Neural cell (in vitro differentiated cells): Measurements from ENCODE around the gene SMTN. TPM values are rescaled to one million over a fixed set of nuclear protein-coding genes. Genes with fewer than 3 reads are reported as not detected.

Experiments
- H2AFZ ChIP-seq: fragments of 200-600, 300-800 bp; sonication (generic), shearing (Covaris generic); 2 replicates; pipeline ENCODE4 v1.6.0; 2014; ENCODE audit warnings: low read depth, mild to moderate bottlenecking, antibody characterized with exemption, low read length, moderate library complexity
- H3F3A ChIP-seq: fragments of 200-600 bp; shearing (Covaris generic); 2 replicates; pipeline ENCODE4 v1.6.1; 2016; ENCODE audit warnings: mild to moderate bottlenecking, moderate library complexity, mixed read lengths, antibody characterized with exemption, low read length; ENCODE audit not compliant: insufficient read depth, poor library complexity, severe bottlenecking
- H3K27ac ChIP-seq: fragments of 200-600, 300-800 bp; sonication (generic), shearing (Covaris generic); 2 replicates; pipeline ENCODE4 v1.5.1; 2014; ENCODE audit warnings: mild to moderate bottlenecking, low read length, moderate library complexity
- H3K27me3 ChIP-seq: fragments of 300-800, 200-600 bp; sonication (generic), shearing (Covaris generic); 2 replicates; pipeline ENCODE4 v1.6.0; 2014; ENCODE audit warnings: mild to moderate bottlenecking, low read depth, low read length, moderate library complexity; ENCODE audit not compliant: insufficient read depth
- H3K36me3 ChIP-seq: fragments of 300-800, 200-600 bp; sonication (generic), shearing (Covaris generic); 2 replicates; pipeline ENCODE4 v1.5.1; 2014; ENCODE audit warnings: mild to moderate bottlenecking, antibody characterized with exemption, low read length, moderate library complexity; ENCODE audit not compliant: insufficient read depth
- H3K4me2 ChIP-seq: fragments of 300-800, 200-600 bp; sonication (generic), shearing (Covaris generic); 2 replicates; pipeline ENCODE4 v1.6.0; 2014; ENCODE audit warnings: mild to moderate bottlenecking, low read length
- H3K4me3 ChIP-seq: fragments of 300-800, 200-600 bp; sonication (generic), shearing (Covaris generic); 2 replicates; pipeline ENCODE4 v1.5.1; 2014; ENCODE audit warnings: mild to moderate bottlenecking, low read length, moderate library complexity
- H3K79me2 ChIP-seq: fragments of 200-600 bp; shearing (Covaris generic); replicated peaks from 2 replicates; pipeline ENCODE4 v1.6.0; 2014; ENCODE audit warnings: mild to moderate bottlenecking, low read length, moderate library complexity; ENCODE audit not compliant: insufficient read depth
- H3K9ac ChIP-seq: fragments of 300-800, 200-600 bp; sonication (generic), shearing (Covaris generic); 2 replicates; pipeline ENCODE4 v1.6.1; 2016; ENCODE audit warnings: mild to moderate bottlenecking, low read length, mixed read lengths
- H3K9me2 ChIP-seq: fragments of 200-600 bp; shearing (Covaris generic); 2 replicates; pipeline ENCODE4 v1.6.1; 2016; ENCODE audit warnings: mild to moderate bottlenecking, low read length, mixed read lengths; ENCODE audit not compliant: insufficient read depth
- H3K9me3 ChIP-seq: fragments of 200-600, 300-800 bp; sonication (generic), shearing (Covaris generic); 2 replicates; pipeline ENCODE4 v1.6.1; 2016; ENCODE audit warnings: mild to moderate bottlenecking, mixed run types, low read length, moderate library complexity, mixed read lengths
- H4K20me1 ChIP-seq: fragments of 200-600 bp; shearing (Covaris generic); 2 replicates; pipeline ENCODE4 v1.6.1; 2016; ENCODE audit warnings: mild to moderate bottlenecking, mixed run types; ENCODE audit not compliant: insufficient read depth
- EP300 ChIP-seq: fragments of 450-650 bp; conservative IDR thresholded peaks from 2 replicates; pipeline ENCODE4 v1.6.1; 2014; ENCODE audit warnings: antibody characterized with exemption, mild to moderate bottlenecking, moderate library complexity; ENCODE audit not compliant: poor library complexity, severe bottlenecking
- EZH2 ChIP-seq: fragments of 200-600, 300-800 bp; shearing (Covaris generic), sonication (generic); IDR thresholded peaks from 2 replicates; pipeline ENCODE4 v1.6.1; 2014; ENCODE audit warnings: antibody characterized with exemption, low read length, borderline replicate concordance, mild to moderate bottlenecking; ENCODE audit not compliant: insufficient read depth, poor library complexity, severe bottlenecking
- MXI1 ChIP-seq: fragments of 450-650 bp; conservative IDR thresholded peaks from 2 replicates; pipeline ENCODE4 v1.6.1; 2014; ENCODE audit warnings: antibody characterized with exemption, mild to moderate bottlenecking; ENCODE audit not compliant: poor library complexity, severe bottlenecking
- POLR2AphosphoS5 ChIP-seq: IDR thresholded peaks from 2 replicates; pipeline ENCODE4 v1.6.1; 2012
- RAD21 ChIP-seq: fragments of 450-650 bp; conservative IDR thresholded peaks from 2 replicates; pipeline ENCODE4 v1.6.1; 2014; ENCODE audit warnings: antibody characterized with exemption, mild to moderate bottlenecking, moderate library complexity
- SMC3 ChIP-seq: fragments of 450-650 bp; conservative IDR thresholded peaks from 2 replicates; pipeline ENCODE4 v1.6.1; 2014; ENCODE audit warnings: antibody characterized with exemption, mild to moderate bottlenecking, moderate library complexity; ENCODE audit not compliant: poor library complexity
- TAF1 ChIP-seq: IDR thresholded peaks from 2 replicates; pipeline ENCODE4 v1.6.1; 2012; ENCODE audit warnings: low read depth
- polyA plus RNA-seq: library from polyadenylated mRNA; depleted of rRNA; stranded (reverse); fragments of >200 nt; gene quantifications from 2 replicates; pipeline ENCODE4 v1.2.3, GENCODE V29; 2014
- TF ChIP-seq, protein P1 (sequence below): IDR thresholded peaks from 2 replicates; pipeline ENCODE4 v1.6.1; 2012; ENCODE audit warnings: borderline replicate concordance
- TF ChIP-seq, protein P2 (sequence below): fragments of 450-650 bp; IDR thresholded peaks from 2 replicates; pipeline ENCODE4 v1.5.1; 2014; ENCODE audit warnings: antibody characterized with exemption, mild to moderate bottlenecking, moderate library complexity; ENCODE audit not compliant: poor library complexity, severe bottlenecking

The SMTN gene
- polyA plus RNA-seq, 1 donor from 2014 or later: 3.4 TPM

DNA sequence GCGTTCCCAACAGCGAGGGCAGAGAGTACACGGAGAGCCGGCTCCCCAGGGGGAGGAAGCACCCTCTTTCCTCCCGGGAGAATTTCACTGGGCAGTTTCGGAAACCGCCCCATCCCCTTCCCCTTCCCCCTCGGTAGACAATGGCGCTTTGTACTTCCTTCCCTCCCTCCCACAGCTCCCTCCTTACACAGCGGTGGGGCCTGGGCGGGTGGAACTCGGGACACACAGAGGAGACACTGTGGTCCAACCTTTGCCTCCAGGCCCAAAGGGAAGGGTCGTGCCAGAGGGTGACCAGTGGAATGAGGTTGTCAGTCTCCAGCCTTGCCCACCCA lies 4.3 kb downstream of the SMTN start (continued):
- TF ChIP-seq, protein P1, sequence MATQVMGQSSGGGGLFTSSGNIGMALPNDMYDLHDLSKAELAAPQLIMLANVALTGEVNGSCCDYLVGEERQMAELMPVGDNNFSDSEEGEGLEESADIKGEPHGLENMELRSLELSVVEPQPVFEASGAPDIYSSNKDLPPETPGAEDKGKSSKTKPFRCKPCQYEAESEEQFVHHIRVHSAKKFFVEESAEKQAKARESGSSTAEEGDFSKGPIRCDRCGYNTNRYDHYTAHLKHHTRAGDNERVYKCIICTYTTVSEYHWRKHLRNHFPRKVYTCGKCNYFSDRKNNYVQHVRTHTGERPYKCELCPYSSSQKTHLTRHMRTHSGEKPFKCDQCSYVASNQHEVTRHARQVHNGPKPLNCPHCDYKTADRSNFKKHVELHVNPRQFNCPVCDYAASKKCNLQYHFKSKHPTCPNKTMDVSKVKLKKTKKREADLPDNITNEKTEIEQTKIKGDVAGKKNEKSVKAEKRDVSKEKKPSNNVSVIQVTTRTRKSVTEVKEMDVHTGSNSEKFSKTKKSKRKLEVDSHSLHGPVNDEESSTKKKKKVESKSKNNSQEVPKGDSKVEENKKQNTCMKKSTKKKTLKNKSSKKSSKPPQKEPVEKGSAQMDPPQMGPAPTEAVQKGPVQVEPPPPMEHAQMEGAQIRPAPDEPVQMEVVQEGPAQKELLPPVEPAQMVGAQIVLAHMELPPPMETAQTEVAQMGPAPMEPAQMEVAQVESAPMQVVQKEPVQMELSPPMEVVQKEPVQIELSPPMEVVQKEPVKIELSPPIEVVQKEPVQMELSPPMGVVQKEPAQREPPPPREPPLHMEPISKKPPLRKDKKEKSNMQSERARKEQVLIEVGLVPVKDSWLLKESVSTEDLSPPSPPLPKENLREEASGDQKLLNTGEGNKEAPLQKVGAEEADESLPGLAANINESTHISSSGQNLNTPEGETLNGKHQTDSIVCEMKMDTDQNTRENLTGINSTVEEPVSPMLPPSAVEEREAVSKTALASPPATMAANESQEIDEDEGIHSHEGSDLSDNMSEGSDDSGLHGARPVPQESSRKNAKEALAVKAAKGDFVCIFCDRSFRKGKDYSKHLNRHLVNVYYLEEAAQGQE: no peak

DNA sequence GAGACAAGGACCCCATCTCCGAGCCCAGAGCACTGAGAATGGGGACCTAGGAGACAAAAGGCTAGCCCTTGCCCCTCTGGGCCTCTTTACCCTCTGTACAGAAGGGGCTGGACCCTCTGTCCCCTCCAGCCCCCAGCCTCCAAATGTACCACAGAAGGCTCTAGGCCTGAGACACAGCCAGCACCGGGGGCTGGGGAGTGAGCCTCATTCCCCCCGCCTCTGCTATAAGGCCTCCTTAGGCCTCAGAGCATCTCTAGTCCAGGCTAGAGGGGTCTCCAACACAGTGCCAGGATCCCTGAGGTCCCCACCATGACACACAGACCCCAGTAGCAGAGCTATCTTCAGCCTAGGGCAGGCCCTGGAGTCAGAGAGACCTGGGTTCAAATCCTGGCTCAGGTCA lies 4.8 kb downstream of the SMTN start:
- H3K36me3 ChIP-seq: no peaks in the 10 kb centered on the region
- no peak overlapping the region for H3K4me2 ChIP-seq
- H2AFZ ChIP-seq: no peak overlapping the region
- no peak overlapping the region for H3K27ac ChIP-seq
- H3K79me2 ChIP-seq: no peaks in the 10 kb centered on the region
- no peaks in the 10 kb centered on the region for H3K9me3 ChIP-seq
- H3K9ac ChIP-seq: no peak overlapping the region
- H3F3A ChIP-seq: no peaks in the 10 kb centered on the region
- H3K27me3 ChIP-seq: peaks cover 25% of the 10 kb centered on the region
- H4K20me1 ChIP-seq: no peaks in the 10 kb centered on the region
- TF ChIP-seq POLR2AphosphoS5: no peak
- no peak for TF ChIP-seq EZH2
- TF ChIP-seq, protein P2, sequence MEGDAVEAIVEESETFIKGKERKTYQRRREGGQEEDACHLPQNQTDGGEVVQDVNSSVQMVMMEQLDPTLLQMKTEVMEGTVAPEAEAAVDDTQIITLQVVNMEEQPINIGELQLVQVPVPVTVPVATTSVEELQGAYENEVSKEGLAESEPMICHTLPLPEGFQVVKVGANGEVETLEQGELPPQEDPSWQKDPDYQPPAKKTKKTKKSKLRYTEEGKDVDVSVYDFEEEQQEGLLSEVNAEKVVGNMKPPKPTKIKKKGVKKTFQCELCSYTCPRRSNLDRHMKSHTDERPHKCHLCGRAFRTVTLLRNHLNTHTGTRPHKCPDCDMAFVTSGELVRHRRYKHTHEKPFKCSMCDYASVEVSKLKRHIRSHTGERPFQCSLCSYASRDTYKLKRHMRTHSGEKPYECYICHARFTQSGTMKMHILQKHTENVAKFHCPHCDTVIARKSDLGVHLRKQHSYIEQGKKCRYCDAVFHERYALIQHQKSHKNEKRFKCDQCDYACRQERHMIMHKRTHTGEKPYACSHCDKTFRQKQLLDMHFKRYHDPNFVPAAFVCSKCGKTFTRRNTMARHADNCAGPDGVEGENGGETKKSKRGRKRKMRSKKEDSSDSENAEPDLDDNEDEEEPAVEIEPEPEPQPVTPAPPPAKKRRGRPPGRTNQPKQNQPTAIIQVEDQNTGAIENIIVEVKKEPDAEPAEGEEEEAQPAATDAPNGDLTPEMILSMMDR: no peak
- no peak for TF ChIP-seq TAF1
- no peak for TF ChIP-seq MXI1
- no peak for TF ChIP-seq SMC3
- TF ChIP-seq EP300: no peak
- TF ChIP-seq, protein P1: no peak
- no peak for TF ChIP-seq RAD21
- H3K9me2 ChIP-seq: no peaks in the 10 kb centered on the region
- H3K4me3 ChIP-seq: no peak overlapping the region
